Measurements from ENCODE around the gene QRSL1. TPM values are rescaled to one million over a fixed set of nuclear protein-coding genes. Genes with fewer than 3 reads are reported as not detected.

Gene QRSL1
- total RNA-seq, 4 donors from 2014 or later, result 11.4 to 16.4 (median 15.9) TPM

- no peak overlapping the region for H3K4me3 ChIP-seq (replicated peaks in 1 of 3)
- no peak overlapping the region for H3K27ac ChIP-seq
- H3K36me3 ChIP-seq, result peaks cover 8 to 23% of the 10 kb centered on the region in 2 donors
- WGBS, 2 donors, result 96 to 97% methylated on average over 4 of the region's 4 CpGs
- DNase-seq, result no peak
- no peak for TF ChIP-seq POLR2A (IDR thresholded peaks at IDR 0.05)
- TF ChIP-seq, protein P1, sequence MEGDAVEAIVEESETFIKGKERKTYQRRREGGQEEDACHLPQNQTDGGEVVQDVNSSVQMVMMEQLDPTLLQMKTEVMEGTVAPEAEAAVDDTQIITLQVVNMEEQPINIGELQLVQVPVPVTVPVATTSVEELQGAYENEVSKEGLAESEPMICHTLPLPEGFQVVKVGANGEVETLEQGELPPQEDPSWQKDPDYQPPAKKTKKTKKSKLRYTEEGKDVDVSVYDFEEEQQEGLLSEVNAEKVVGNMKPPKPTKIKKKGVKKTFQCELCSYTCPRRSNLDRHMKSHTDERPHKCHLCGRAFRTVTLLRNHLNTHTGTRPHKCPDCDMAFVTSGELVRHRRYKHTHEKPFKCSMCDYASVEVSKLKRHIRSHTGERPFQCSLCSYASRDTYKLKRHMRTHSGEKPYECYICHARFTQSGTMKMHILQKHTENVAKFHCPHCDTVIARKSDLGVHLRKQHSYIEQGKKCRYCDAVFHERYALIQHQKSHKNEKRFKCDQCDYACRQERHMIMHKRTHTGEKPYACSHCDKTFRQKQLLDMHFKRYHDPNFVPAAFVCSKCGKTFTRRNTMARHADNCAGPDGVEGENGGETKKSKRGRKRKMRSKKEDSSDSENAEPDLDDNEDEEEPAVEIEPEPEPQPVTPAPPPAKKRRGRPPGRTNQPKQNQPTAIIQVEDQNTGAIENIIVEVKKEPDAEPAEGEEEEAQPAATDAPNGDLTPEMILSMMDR (IDR thresholded peaks at IDR 0.05), result no peak
- intact Hi-C loops (cut with DNase I), result no loop called here
- H3K4me1 ChIP-seq, result no peaks in the 10 kb centered on the region
- no peaks in the 10 kb centered on the region for H3K27me3 ChIP-seq
- H3K9me3 ChIP-seq, result no peaks in the 10 kb centered on the region
Observed at GRCh38 chr6:106642476-106642875, 13.1 kb downstream of the QRSL1 start.

GRCh38 chr6:106643061-106643460 is 13.7 kb downstream of the QRSL1 start:
- intact Hi-C loops (cut with DNase I), result no loop called here
- no peak overlapping the region for H3K4me3 ChIP-seq (replicated peaks in 1 of 3)
- peaks cover 8 to 23% of the 10 kb centered on the region in 2 donors for H3K36me3 ChIP-seq
- H3K9me3 ChIP-seq, result no peaks in the 10 kb centered on the region
- H3K27ac ChIP-seq, result no peak overlapping the region
- DNase-seq, result no peak
- WGBS, 2 donors, result 97 to 98% methylated on average over 2 of the region's 2 CpGs
- TF ChIP-seq, protein P1 (IDR thresholded peaks at IDR 0.05), result no peak
- TF ChIP-seq POLR2A (IDR thresholded peaks at IDR 0.05), result no peak
- H3K4me1 ChIP-seq, result no peaks in the 10 kb centered on the region
- no peaks in the 10 kb centered on the region for H3K27me3 ChIP-seq

DNA sequence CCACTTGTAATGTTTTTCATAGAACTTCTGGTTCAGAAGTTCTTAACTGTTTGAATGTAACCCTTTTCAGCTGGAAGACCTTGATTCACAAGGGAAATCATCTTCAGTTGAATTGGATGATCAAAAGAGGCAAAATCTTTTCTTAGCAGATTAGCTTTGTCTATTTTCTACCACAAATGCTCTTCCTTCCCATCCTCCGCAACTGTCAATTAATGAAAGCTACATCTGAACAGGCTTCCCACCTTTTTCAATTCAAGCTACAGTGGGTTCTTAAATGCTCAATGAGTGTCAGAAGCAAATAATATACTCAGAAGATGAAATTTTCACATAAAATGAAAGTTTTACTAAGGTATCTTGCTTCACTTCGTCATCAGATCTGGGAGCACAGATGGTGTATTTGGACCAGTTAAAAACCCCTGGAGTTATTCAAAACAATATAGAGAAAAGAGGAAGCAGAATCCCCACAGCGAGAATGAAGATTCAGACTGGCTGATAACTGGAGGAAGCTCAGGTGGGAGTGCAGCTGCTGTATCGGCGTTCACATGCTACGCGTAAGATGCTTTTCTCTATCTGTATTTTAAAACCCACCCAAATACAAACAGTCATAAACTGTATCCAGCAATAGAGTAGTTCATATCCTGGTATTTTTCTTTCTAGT is 19.4 kb downstream of the QRSL1 start:
- H3K9me3 ChIP-seq, result no peaks in the 10 kb centered on the region
- intact Hi-C loops (cut with DNase I), result no loop called here
- H3K36me3 ChIP-seq, result peaks cover 20 to 22% of the 10 kb centered on the region in 2 donors
- H3K27ac ChIP-seq, result no peak overlapping the region
- DNase-seq, result no peak
- TF ChIP-seq, protein P1 (IDR thresholded peaks at IDR 0.05), result no peak
- no peak for TF ChIP-seq POLR2A (IDR thresholded peaks at IDR 0.05)
- no peak overlapping the region for H3K4me3 ChIP-seq (replicated peaks in 1 of 3)
- H3K27me3 ChIP-seq, result no peaks in the 10 kb centered on the region
- 94 to 96% methylated on average over 7 of the region's 7 CpGs for WGBS, 2 donors
- H3K4me1 ChIP-seq, result no peaks in the 10 kb centered on the region

DNA sequence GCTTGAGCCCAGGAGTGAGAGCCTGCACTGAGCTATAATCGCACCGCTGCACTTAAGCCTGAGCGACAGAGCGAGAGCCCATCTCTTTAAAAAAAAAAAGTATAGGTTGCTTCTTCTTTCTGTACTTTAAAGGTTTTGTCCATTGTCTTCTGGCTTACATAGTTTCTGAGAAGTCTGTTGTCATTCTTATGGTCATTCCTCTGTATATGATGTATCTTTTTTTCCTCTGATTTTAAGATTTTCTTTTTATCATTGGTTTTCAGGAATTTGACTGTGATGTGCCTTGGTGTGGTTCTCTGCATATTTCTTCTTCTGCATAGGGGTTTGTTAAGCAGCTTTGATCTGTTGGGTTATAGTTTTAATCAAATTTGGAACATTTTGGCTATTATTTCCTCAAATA is 29.1 kb downstream of the QRSL1 start:
- WGBS, 2 donors, result 98% methylated on average over 4 of the region's 4 CpGs
- TF ChIP-seq, protein P1 (IDR thresholded peaks at IDR 0.05), result no peak
- TF ChIP-seq POLR2A (IDR thresholded peaks at IDR 0.05), result no peak
- no peaks in the 10 kb centered on the region for H3K4me1 ChIP-seq
- H3K27me3 ChIP-seq, result no peaks in the 10 kb centered on the region
- peaks cover 16 to 17% of the 10 kb centered on the region in 2 donors for H3K36me3 ChIP-seq
- no peak overlapping the region for H3K27ac ChIP-seq
- intact Hi-C loops (cut with DNase I), result no loop called here
- H3K4me3 ChIP-seq (replicated peaks in 1 of 3), result no peak overlapping the region
- H3K9me3 ChIP-seq, result no peaks in the 10 kb centered on the region
- no peak for DNase-seq

- Histone ChIP-seq H3K27me3 (no peaks in the 10 kb centered on the region), H3K4me3 (replicated peaks in 1 of 3) (no peak overlapping the region), H3K27ac (no peak overlapping the region), H3K9me3 (no peaks in the 10 kb centered on the region), H3K36me3 (peaks cover 13 to 18% of the 10 kb centered on the region in 2 donors), H3K4me1 (no peaks in the 10 kb centered on the region)
- no peak for TF ChIP-seq POLR2A (IDR thresholded peaks at IDR 0.05)
- TF ChIP-seq, protein P1 (IDR thresholded peaks at IDR 0.05), result no peak
- 93 to 94% methylated on average over 2 of the region's 2 CpGs for WGBS, 2 donors
- intact Hi-C loops (cut with DNase I), result no loop called here
- no peak for DNase-seq
Observed at GRCh38 chr6:106659859-106660258, 30.5 kb downstream of the QRSL1 start.
